ENCODE results near the gene DNLZ.

- no peak for TF ChIP-seq CTCF (conservative IDR thresholded peaks at IDR 0.05 in 1 of 2, IDR thresholded peaks at IDR 0.05 in 1 of 2; ENCODE audit: low read depth in 1 of 2, low read length in 2 of 2)
- no peak for TF ChIP-seq EZH2 (IDR thresholded peaks at IDR 0.05; ENCODE audit: low read length, missing control alignments)
Measured at GRCh38 chr9:136329211-136329627, 34.3 kb downstream of the DNLZ start.

All from fibroblast of lung (primary cell).